ENCODE data around the gene ACAP2. TPM values are rescaled to one million over a fixed set of nuclear protein-coding genes. Genes with fewer than 3 reads are reported as not detected.

ACAP2 gene
- total and polyA plus RNA-seq, 2 experiments from 2014 or later: 45.6 to 104 TPM

GRCh38 chr3:195460091-195460713 lies 17.4 kb upstream of the ACAP2 start (continued):
- TF ChIP-seq ZNF462 (CRISPR knock-in tag; IDR thresholded peaks at IDR 0.05) (no peak), CTCF (conservative IDR thresholded peaks at IDR 0.05; ENCODE audit: low read depth in 2 of 2) (no peak), NANOG (IDR thresholded peaks at IDR 0.05; ENCODE audit: borderline replicate concordance) (no peak)

GRCh38 chr3:195458316-195458717 lies 15.5 kb upstream of the ACAP2 start:
- DNase-seq (ENCODE audit: low spot score): no peak
- no peaks in the 10 kb centered on the region; the same call in 2 of the 3 replicates for H3K36me3 Mint-ChIP-seq (ENCODE audit: low read depth)
- H3K9me2 ChIP-seq (ENCODE audit: insufficient read depth): no peaks in the 10 kb centered on the region
- no peaks in the 10 kb centered on the region for H3K79me2 ChIP-seq (replicated peaks; ENCODE audit: insufficient read depth)
- H3F3A ChIP-seq (replicated peaks; ENCODE audit: low read depth): no peaks in the 10 kb centered on the region
- no peak overlapping the region for H2AFZ ChIP-seq
- H3K27ac Mint-ChIP-seq: no peak overlapping the region
- no peak for ATAC-seq
- H3K36me3 ChIP-seq (ENCODE audit: insufficient read depth): no peaks in the 10 kb centered on the region
- no peak overlapping the region for H3K27ac ChIP-seq (ENCODE audit: low read depth)
- H3K27me3 Mint-ChIP-seq (ENCODE audit: insufficient read depth, low read depth, poor library complexity): no peaks in the 10 kb centered on the region
- H3K4me3 ChIP-seq: no peak overlapping the region
- no peak overlapping the region for H3K4me3 Mint-ChIP-seq
- H3K4me1 Mint-ChIP-seq: no peaks in the 10 kb centered on the region
- H3K4me1 ChIP-seq (ENCODE audit: insufficient read depth): no peaks in the 10 kb centered on the region
- no peaks in the 10 kb centered on the region; the same call in 2 of the 3 replicates for H3K9me3 Mint-ChIP-seq
- no peaks in the 10 kb centered on the region for H3K27me3 ChIP-seq (ENCODE audit: insufficient read depth)
- H3K4me2 ChIP-seq: no peak overlapping the region
- no peaks in the 10 kb centered on the region for H4K20me1 ChIP-seq (replicated peaks; ENCODE audit: insufficient read depth)
- TF ChIP-seq CTCF (conservative IDR thresholded peaks at IDR 0.05; ENCODE audit: low read depth in 2 of 2): no peak
- no peak for TF ChIP-seq EZH2 (IDR thresholded peaks at IDR 0.05; ENCODE audit: low read depth, unreplicated experiment)
- TF ChIP-seq EZH2phosphoT487 (IDR thresholded peaks at IDR 0.05; ENCODE audit: unreplicated experiment): no peak
- TF ChIP-seq ZNF331 (CRISPR knock-in tag; IDR thresholded peaks at IDR 0.05; ENCODE audit: low read depth): no peak
- no peak for TF ChIP-seq REST (IDR thresholded peaks at IDR 0.05; ENCODE audit: unreplicated experiment)
